Chondrocyte (in vitro differentiated cells): ENCODE measurements around the gene COX8A. TPM values are rescaled to one million over a fixed set of nuclear protein-coding genes. Genes with fewer than 3 reads are reported as not detected.

ENCODE experiments used
- DNase-seq: peaks from one replicate; pipeline ENCODE4 v3.0.0; 2021; ENCODE audit warnings: mixed read lengths, low spot score
- H3K27ac Mint-ChIP-seq: one replicate; pipeline ENCODE4 v1.8.0; 2021; ENCODE audit warnings: mild to moderate bottlenecking, moderate library complexity, mixed read lengths; ENCODE audit not compliant: unreplicated experiment
- H3K27me3 Mint-ChIP-seq: 2 replicates; pipeline ENCODE4 v1.8.0; 2021; ENCODE audit warnings: low read depth, mixed read lengths
- H3K36me3 Mint-ChIP-seq: 2 replicates; pipeline ENCODE4 v1.8.0; 2021; ENCODE audit warnings: low read depth, mixed read lengths
- H3K4me1 Mint-ChIP-seq: 2 replicates; pipeline ENCODE4 v1.8.0; 2021; ENCODE audit warnings: low read depth, mild to moderate bottlenecking, mixed read lengths
- H3K4me3 Mint-ChIP-seq: one replicate; pipeline ENCODE4 v1.8.0; 2021; ENCODE audit warnings: mild to moderate bottlenecking, moderate library complexity, mixed read lengths; ENCODE audit not compliant: unreplicated experiment
- H3K9me3 Mint-ChIP-seq: 2 replicates; pipeline ENCODE4 v1.8.0; 2021; ENCODE audit warnings: low read depth, mixed read lengths
- CTCF ChIP-seq: fragments of 200-600 bp; sonication (generic); IDR thresholded peaks from 2 replicates; pipeline ENCODE4 v1.5.0; 2021; ENCODE audit warnings: antibody characterized with exemption, mild to moderate bottlenecking, moderate library complexity
- total RNA-seq: library from RNA; stranded (reverse); gene quantifications from 3 replicates; pipeline ENCODE4 v1.2.1, GENCODE V29; 2021

Gene COX8A
- total RNA-seq, 1 donor from 2014 or later: 245 TPM

- peak; percentile 88 for TF ChIP-seq CTCF
- Mint-ChIP-seq H3K4me3 (peak overlapping the region; percentile 19), H3K27me3 (no peaks in the 10 kb centered on the region), H3K4me1 (peaks cover 8% of the 10 kb centered on the region), H3K27ac (no peak overlapping the region), H3K36me3 (peaks cover 7% of the 10 kb centered on the region), H3K9me3 (no peaks in the 10 kb centered on the region)
- DNase-seq: no peak
These were observed 25.8 kb downstream of the COX8A start for GRCh38 chr11:64000026-64000739.

GRCh38 chr11:64000740-64001483 lies 26.5 kb downstream of the COX8A start:
- no peak overlapping the region for H3K4me3 Mint-ChIP-seq
- no peak overlapping the region for H3K27ac Mint-ChIP-seq
- no peaks in the 10 kb centered on the region for H3K27me3 Mint-ChIP-seq
- peaks cover 8% of the 10 kb centered on the region for H3K4me1 Mint-ChIP-seq
- no peaks in the 10 kb centered on the region for H3K9me3 Mint-ChIP-seq
- TF ChIP-seq CTCF: no peak
- peaks cover 7% of the 10 kb centered on the region for H3K36me3 Mint-ChIP-seq
- no peak for DNase-seq

- H3K27ac Mint-ChIP-seq: peak overlapping the region; percentile 2
- no peak for DNase-seq
- TF ChIP-seq CTCF: no peak
- no peak overlapping the region for H3K4me3 Mint-ChIP-seq
- H3K9me3 Mint-ChIP-seq: no peaks in the 10 kb centered on the region
- H3K36me3 Mint-ChIP-seq: peaks cover 7% of the 10 kb centered on the region
- H3K27me3 Mint-ChIP-seq: no peaks in the 10 kb centered on the region
- H3K4me1 Mint-ChIP-seq: peaks cover 8% of the 10 kb centered on the region
These were observed 27.3 kb downstream of the COX8A start for GRCh38 chr11:64001484-64002420.

GRCh38 chr11:64003807-64004589 lies 29.6 kb downstream of the COX8A start:
- H3K4me3 Mint-ChIP-seq: no peak overlapping the region
- DNase-seq: peak; percentile 86
- TF ChIP-seq CTCF: no peak
- H3K27ac Mint-ChIP-seq: no peak overlapping the region
- peaks cover 23% of the 10 kb centered on the region for H3K4me1 Mint-ChIP-seq
- no peaks in the 10 kb centered on the region for H3K27me3 Mint-ChIP-seq
- no peaks in the 10 kb centered on the region for H3K36me3 Mint-ChIP-seq
- H3K9me3 Mint-ChIP-seq: no peaks in the 10 kb centered on the region
